Muscle layer of duodenum (tissue), 2 donors: ENCODE results near the gene BRI3BP.

Experiments used
- H3K27ac ChIP-seq: one replicate; pipeline ENCODE4 v1.7.0; 2013; ENCODE audit warnings: mild to moderate bottlenecking, low read length
- H3K27me3 ChIP-seq: one replicate; pipeline ENCODE4 v1.7.0; 2013; ENCODE audit warnings: low read depth, mild to moderate bottlenecking, control low read depth, low read length
- H3K36me3 ChIP-seq, 2 donors: one replicate each; pipeline ENCODE4 v1.7.0; 2013; ENCODE audit warnings: low read length in 2 of 2, control low read depth in 1 of 2, mild to moderate bottlenecking in 1 of 2; ENCODE audit not compliant: insufficient read depth in 2 of 2, control insufficient read depth in 1 of 2
- H3K4me1 ChIP-seq, 2 donors: one replicate each; pipeline ENCODE4 v1.7.0; 2013; ENCODE audit warnings: low read length in 2 of 2, mild to moderate bottlenecking in 2 of 2, control low read depth in 1 of 2, moderate library complexity in 1 of 2; ENCODE audit not compliant: insufficient read depth in 2 of 2, control insufficient read depth in 1 of 2
- H3K4me3 ChIP-seq, 2 donors: one replicate each; pipeline ENCODE4 v1.7.0; 2013; ENCODE audit warnings: low read length in 2 of 2, low read depth in 1 of 2, mild to moderate bottlenecking in 1 of 2
- H3K9me3 ChIP-seq, 2 donors: one replicate each; pipeline ENCODE4 v1.7.0; 2013; ENCODE audit warnings: low read length in 2 of 2, control low read depth in 1 of 2, mild to moderate bottlenecking in 1 of 2; ENCODE audit not compliant: control insufficient read depth in 1 of 2
- donor health status: healthy.

Gene BRI3BP

DNA sequence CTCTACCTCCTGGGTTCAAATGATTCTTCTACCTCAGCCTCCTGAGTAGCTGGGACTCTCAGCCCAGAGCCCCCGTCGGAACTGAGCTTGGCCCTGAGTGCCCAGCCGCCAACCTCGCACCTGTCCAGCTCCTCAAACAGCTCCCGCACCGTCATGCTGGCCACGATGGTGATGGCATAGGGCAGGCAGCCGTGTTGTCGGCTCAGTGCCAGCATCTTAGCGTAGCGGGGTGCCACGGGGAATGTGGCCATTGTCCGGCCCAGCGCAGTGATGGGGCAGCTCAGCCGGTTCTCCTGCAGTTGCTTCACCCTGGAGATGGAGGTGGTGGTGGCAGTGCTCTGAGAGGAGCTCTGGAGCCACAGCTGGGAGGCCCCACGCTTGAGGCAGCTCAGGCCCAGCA is 36.9 kb upstream of the BRI3BP start:
- H3K9me3 ChIP-seq, result no peaks in the 10 kb centered on the region
- peaks cover 19 to 76% of the 10 kb centered on the region in 2 donors for H3K36me3 ChIP-seq
- no peaks in the 10 kb centered on the region for H3K27me3 ChIP-seq
- H3K4me1 ChIP-seq, result no peaks in the 10 kb centered on the region
- H3K4me3 ChIP-seq, result no peak overlapping the region
- H3K27ac ChIP-seq, result no peak overlapping the region

DNA sequence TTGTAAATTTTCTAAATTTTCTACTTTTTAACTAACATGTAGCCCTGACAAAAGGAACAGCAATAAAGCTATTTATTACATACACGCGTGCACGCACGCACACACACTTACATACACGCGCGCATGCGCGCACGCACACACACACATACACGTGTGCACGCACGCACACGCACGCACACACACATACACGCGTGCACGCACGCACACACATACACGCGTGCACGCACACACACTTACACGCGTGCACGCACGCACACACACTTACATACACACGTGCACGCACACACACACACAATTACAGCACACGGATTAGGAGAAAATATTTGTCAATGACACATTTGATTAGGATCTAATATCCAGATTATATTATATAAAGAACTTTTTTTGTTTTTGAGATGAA is 32.4 kb upstream of the BRI3BP start:
- H3K9me3 ChIP-seq, result no peaks in the 10 kb centered on the region
- peaks cover 25 to 76% of the 10 kb centered on the region in 2 donors for H3K36me3 ChIP-seq
- no peaks in the 10 kb centered on the region for H3K4me1 ChIP-seq
- no peak overlapping the region for H3K4me3 ChIP-seq
- no peaks in the 10 kb centered on the region for H3K27me3 ChIP-seq
- no peak overlapping the region for H3K27ac ChIP-seq

GRCh38 chr12:124963211-124963610 is 30.2 kb upstream of the BRI3BP start:
- Histone ChIP-seq H3K36me3 (peaks cover 23 to 76% of the 10 kb centered on the region in 2 donors), H3K9me3 (no peaks in the 10 kb centered on the region)

GRCh38 chr12:124964251-124964650 is 29.2 kb upstream of the BRI3BP start:
- H3K4me1 ChIP-seq, result no peaks in the 10 kb centered on the region
- H3K36me3 ChIP-seq, result peaks cover 30 to 81% of the 10 kb centered on the region in 2 donors
- no peaks in the 10 kb centered on the region for H3K9me3 ChIP-seq
- no peaks in the 10 kb centered on the region for H3K27me3 ChIP-seq
- no peak overlapping the region for H3K4me3 ChIP-seq
- no peak overlapping the region for H3K27ac ChIP-seq

More at GRCh38 chr12:124963211-124963610, 30.2 kb upstream of the BRI3BP start:
- Histone ChIP-seq H3K4me3 (no peak overlapping the region), H3K27ac (no peak overlapping the region), H3K4me1 (no peaks in the 10 kb centered on the region), H3K27me3 (no peaks in the 10 kb centered on the region)

GRCh38 chr12:124964836-124965462 is 28.5 kb upstream of the BRI3BP start:
- Histone ChIP-seq H3K4me1 (no peaks in the 10 kb centered on the region), H3K36me3 (peaks cover 30 to 79% of the 10 kb centered on the region in 2 donors), H3K4me3 (no peak overlapping the region), H3K27me3 (no peaks in the 10 kb centered on the region), H3K27ac (no peak overlapping the region), H3K9me3 (no peaks in the 10 kb centered on the region)

GRCh38 chr12:124967016-124967739 is 26.3 kb upstream of the BRI3BP start:
- Histone ChIP-seq H3K9me3 (no peaks in the 10 kb centered on the region), H3K4me3 (no peak overlapping the region), H3K36me3 (peaks cover 31 to 88% of the 10 kb centered on the region in 2 donors), H3K27ac (no peak overlapping the region), H3K27me3 (no peaks in the 10 kb centered on the region), H3K4me1 (no peaks in the 10 kb centered on the region)

GRCh38 chr12:124968656-124969055 is 24.8 kb upstream of the BRI3BP start:
- Histone ChIP-seq H3K4me3 (no peak overlapping the region), H3K27ac (no peak overlapping the region), H3K36me3 (peaks cover 27 to 82% of the 10 kb centered on the region in 2 donors), H3K4me1 (no peaks in the 10 kb centered on the region), H3K27me3 (no peaks in the 10 kb centered on the region), H3K9me3 (no peaks in the 10 kb centered on the region)

GRCh38 chr12:124970647-124971402 is 22.6 kb upstream of the BRI3BP start:
- Histone ChIP-seq H3K9me3 (no peaks in the 10 kb centered on the region), H3K4me1 (no peaks in the 10 kb centered on the region), H3K4me3 (no peak overlapping the region), H3K36me3 (peaks cover 20 to 81% of the 10 kb centered on the region in 2 donors), H3K27me3 (no peaks in the 10 kb centered on the region), H3K27ac (no peak overlapping the region)

GRCh38 chr12:124971603-124972002 is 21.8 kb upstream of the BRI3BP start:
- Histone ChIP-seq H3K36me3 (peaks cover 23 to 80% of the 10 kb centered on the region in 2 donors), H3K4me1 (no peaks in the 10 kb centered on the region), H3K9me3 (no peaks in the 10 kb centered on the region), H3K27me3 (no peaks in the 10 kb centered on the region), H3K4me3 (no peak overlapping the region), H3K27ac (no peak overlapping the region)

GRCh38 chr12:124972211-124972610 is 21.2 kb upstream of the BRI3BP start:
- Histone ChIP-seq H3K36me3 (peaks cover 26 to 79% of the 10 kb centered on the region in 2 donors), H3K9me3 (no peaks in the 10 kb centered on the region)

GRCh38 chr12:124975276-124975675 is 18.2 kb upstream of the BRI3BP start:
- H3K36me3 ChIP-seq, result peaks cover 28 to 77% of the 10 kb centered on the region in 2 donors
- no peaks in the 10 kb centered on the region for H3K27me3 ChIP-seq

More at GRCh38 chr12:124972211-124972610, 21.2 kb upstream of the BRI3BP start:
- Histone ChIP-seq H3K27me3 (no peaks in the 10 kb centered on the region), H3K27ac (no peak overlapping the region), H3K4me3 (no peak overlapping the region), H3K4me1 (no peaks in the 10 kb centered on the region)

More at GRCh38 chr12:124975276-124975675, 18.2 kb upstream of the BRI3BP start:
- Histone ChIP-seq H3K9me3 (no peaks in the 10 kb centered on the region), H3K4me3 (no peak overlapping the region), H3K4me1 (no peaks in the 10 kb centered on the region), H3K27ac (no peak overlapping the region)
